ENCODE measurements around the gene KCNC2. TPM values are rescaled to one million over a fixed set of nuclear protein-coding genes. Genes with fewer than 3 reads are reported as not detected.

The KCNC2 gene
- total and polyA plus RNA-seq, 9 of the 15 experiments (the other 6 are each of a cell fraction or from before 2014, with no cell fraction given): not detected

- no peak overlapping the region for H2AFZ ChIP-seq (ENCODE audit: low read depth, low read length)
- ATAC-seq: no peak
- in situ Hi-C loops (cut with MboI): no loop called here
- no peak for TF ChIP-seq PATZ1 (CRISPR knock-in tag; IDR thresholded peaks at IDR 0.05; ENCODE audit: borderline replicate concordance)
- TF ChIP-seq PHB2 (IDR thresholded peaks at IDR 0.05; ENCODE audit: low read depth): no peak
- TF ChIP-seq, protein P1, sequence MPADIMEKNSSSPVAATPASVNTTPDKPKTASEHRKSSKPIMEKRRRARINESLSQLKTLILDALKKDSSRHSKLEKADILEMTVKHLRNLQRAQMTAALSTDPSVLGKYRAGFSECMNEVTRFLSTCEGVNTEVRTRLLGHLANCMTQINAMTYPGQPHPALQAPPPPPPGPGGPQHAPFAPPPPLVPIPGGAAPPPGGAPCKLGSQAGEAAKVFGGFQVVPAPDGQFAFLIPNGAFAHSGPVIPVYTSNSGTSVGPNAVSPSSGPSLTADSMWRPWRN (IDR thresholded peaks at IDR 0.05; ENCODE audit: low read depth): no peak
- TF ChIP-seq, protein P2, sequence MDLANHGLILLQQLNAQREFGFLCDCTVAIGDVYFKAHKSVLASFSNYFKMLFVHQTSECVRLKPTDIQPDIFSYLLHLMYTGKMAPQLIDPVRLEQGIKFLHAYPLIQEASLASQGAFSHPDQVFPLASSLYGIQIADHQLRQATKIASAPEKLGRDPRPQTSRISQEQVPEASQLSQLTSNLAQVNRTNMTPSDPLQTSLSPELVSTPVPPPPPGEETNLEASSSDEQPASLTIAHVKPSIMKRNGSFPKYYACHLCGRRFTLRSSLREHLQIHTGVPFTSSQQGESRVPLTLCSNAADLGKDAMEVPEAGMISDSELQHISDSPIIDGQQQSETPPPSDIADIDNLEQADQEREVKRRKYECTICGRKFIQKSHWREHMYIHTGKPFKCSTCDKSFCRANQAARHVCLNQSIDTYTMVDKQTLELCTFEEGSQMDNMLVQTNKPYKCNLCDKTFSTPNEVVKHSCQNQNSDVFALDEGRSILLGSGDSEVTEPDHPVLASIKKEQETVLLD (IDR thresholded peaks at IDR 0.05): no peak
- TF ChIP-seq, protein P3, sequence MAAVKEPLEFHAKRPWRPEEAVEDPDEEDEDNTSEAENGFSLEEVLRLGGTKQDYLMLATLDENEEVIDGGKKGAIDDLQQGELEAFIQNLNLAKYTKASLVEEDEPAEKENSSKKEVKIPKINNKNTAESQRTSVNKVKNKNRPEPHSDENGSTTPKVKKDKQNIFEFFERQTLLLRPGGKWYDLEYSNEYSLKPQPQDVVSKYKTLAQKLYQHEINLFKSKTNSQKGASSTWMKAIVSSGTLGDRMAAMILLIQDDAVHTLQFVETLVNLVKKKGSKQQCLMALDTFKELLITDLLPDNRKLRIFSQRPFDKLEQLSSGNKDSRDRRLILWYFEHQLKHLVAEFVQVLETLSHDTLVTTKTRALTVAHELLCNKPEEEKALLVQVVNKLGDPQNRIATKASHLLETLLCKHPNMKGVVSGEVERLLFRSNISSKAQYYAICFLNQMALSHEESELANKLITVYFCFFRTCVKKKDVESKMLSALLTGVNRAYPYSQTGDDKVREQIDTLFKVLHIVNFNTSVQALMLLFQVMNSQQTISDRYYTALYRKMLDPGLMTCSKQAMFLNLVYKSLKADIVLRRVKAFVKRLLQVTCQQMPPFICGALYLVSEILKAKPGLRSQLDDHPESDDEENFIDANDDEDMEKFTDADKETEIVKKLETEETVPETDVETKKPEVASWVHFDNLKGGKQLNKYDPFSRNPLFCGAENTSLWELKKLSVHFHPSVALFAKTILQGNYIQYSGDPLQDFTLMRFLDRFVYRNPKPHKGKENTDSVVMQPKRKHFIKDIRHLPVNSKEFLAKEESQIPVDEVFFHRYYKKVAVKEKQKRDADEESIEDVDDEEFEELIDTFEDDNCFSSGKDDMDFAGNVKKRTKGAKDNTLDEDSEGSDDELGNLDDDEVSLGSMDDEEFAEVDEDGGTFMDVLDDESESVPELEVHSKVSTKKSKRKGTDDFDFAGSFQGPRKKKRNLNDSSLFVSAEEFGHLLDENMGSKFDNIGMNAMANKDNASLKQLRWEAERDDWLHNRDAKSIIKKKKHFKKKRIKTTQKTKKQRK (IDR thresholded peaks at IDR 0.05; ENCODE audit: borderline replicate concordance, low read depth, low read length): no peak
- TF ChIP-seq CREBBP (IDR thresholded peaks at IDR 0.05; ENCODE audit: low read depth, low read length): no peak
- TF ChIP-seq SIN3B (IDR thresholded peaks at IDR 0.05; ENCODE audit: low read depth): no peak
- TF ChIP-seq HLTF (IDR thresholded peaks at IDR 0.05): no peak
- no peak for TF ChIP-seq RAD21 (CRISPR knock-in tag; conservative IDR thresholded peaks at IDR 0.05 in 1 of 2, IDR thresholded peaks at IDR 0.05 in 1 of 2)
- TF ChIP-seq XRCC5 (IDR thresholded peaks at IDR 0.05; ENCODE audit: low read depth, low read length): no peak
- TF ChIP-seq CEBPB (tag; IDR thresholded peaks at IDR 0.05): no peak
- no peak for TF ChIP-seq ZBTB7A (IDR thresholded peaks at IDR 0.05; ENCODE audit: borderline replicate concordance, control insufficient read depth, low read depth, low read length)
- TF ChIP-seq ZNF76 (CRISPR knock-in tag; IDR thresholded peaks at IDR 0.05; ENCODE audit: borderline replicate concordance): no peak
- no peak for TF ChIP-seq NFATC3 (IDR thresholded peaks at IDR 0.05)
- no peak for TF ChIP-seq ZNF274 (IDR thresholded peaks at IDR 0.05; ENCODE audit: borderline replicate concordance, low read depth, low read length)
Measured at GRCh38 chr12:75177997-75178396, 31.6 kb downstream of the KCNC2 start.

More at GRCh38 chr12:75177997-75178396, 31.6 kb downstream of the KCNC2 start:
- no peaks in the 10 kb centered on the region for H3K79me2 ChIP-seq (ENCODE audit: control insufficient read depth, insufficient read depth, low read length)
- H4K20me1 ChIP-seq (replicated peaks; ENCODE audit: control insufficient read depth, insufficient read depth, low read length): no peaks in the 10 kb centered on the region
- H3K9me1 ChIP-seq (ENCODE audit: control insufficient read depth, insufficient read depth, low read length): no peaks in the 10 kb centered on the region
- BruUV-seq (replicated peaks): no TSS peak
- H3K27me3 ChIP-seq (ENCODE audit: control insufficient read depth in 2 of 2, insufficient read depth in 2 of 2, low read length in 2 of 2): no peaks in the 10 kb centered on the region
- FAIRE-seq (no peak), DNase-seq (ENCODE audit: extremely low read depth in 1 of 4, low spot score in 3 of 4) (no peak)
- no peak overlapping the region for H3K4me2 ChIP-seq (ENCODE audit: insufficient read depth, low read length)
- no peak overlapping the region for H3K27ac ChIP-seq (ENCODE audit: extremely low read depth, low read depth, low read length)
- no peaks in the 10 kb centered on the region for H3K4me1 ChIP-seq (replicated peaks in 1 of 2; ENCODE audit: control insufficient read depth in 2 of 2, insufficient read depth in 2 of 2, low read length in 2 of 2)
- H3K9me3 ChIP-seq (replicated peaks; ENCODE audit: control insufficient read depth, insufficient read depth, low read depth, low read length): no peaks in the 10 kb centered on the region
- H3K9ac ChIP-seq (ENCODE audit: insufficient read depth in 1 of 2, low read depth in 2 of 2, low read length in 2 of 2): no peak overlapping the region
- intact Hi-C loops (cut with micrococcal nuclease): no loop called here
- CTCF ChIA-PET (ENCODE audit: low intra/inter-chr PET ratio): no interaction called here
- no peak overlapping the region for H3K4me3 ChIP-seq
- POLR2A ChIA-PET: no interaction called here
- no peaks in the 10 kb centered on the region for H3K36me3 ChIP-seq (ENCODE audit: control insufficient read depth, insufficient read depth, low read length)
